ENCODE data around the gene GAS5. TPM values are rescaled to one million over a fixed set of nuclear protein-coding genes. Genes with fewer than 3 reads are reported as not detected.
"Not testable (repeated sequence)": the region's sequence is repeated elsewhere in the genome, so short reads cannot be mapped to it uniquely, and the experiment has no call there.

Gene GAS5
- total and polyA plus RNA-seq, 2 of the 8 experiments (the other 6 are each of a cell fraction or from before 2014, with no cell fraction given), result 799 to 1,238 TPM

GRCh38 chr1:173859547-173859946 lies 8.2 kb downstream of the GAS5 start:
- not testable (repeated sequence) for H3K56ac ChIP-seq (replicated peaks; ENCODE audit: insufficient read length, low read depth, low read length); H3K4me1 ChIP-seq (replicated peaks in 1 of 4; ENCODE audit: control insufficient read depth in 3 of 4, insufficient read depth in 4 of 4, low read length in 3 of 4); H3K79me1 ChIP-seq (ENCODE audit: low read depth, low read length); H3K9me3 ChIP-seq (ENCODE audit: insufficient read depth in 2 of 2, low read depth in 1 of 2, low read length in 1 of 2); H4K91ac ChIP-seq (replicated peaks; ENCODE audit: insufficient read length, low read length); H3K18ac ChIP-seq (ENCODE audit: extremely low read depth, low read length); H2BK15ac ChIP-seq (ENCODE audit: low read length); H3K79me2 ChIP-seq (ENCODE audit: control insufficient read depth in 1 of 2, insufficient read depth in 2 of 2, low read length in 2 of 2); H3K14ac ChIP-seq (ENCODE audit: insufficient read length); H3K4me2 ChIP-seq (ENCODE audit: insufficient read depth in 1 of 2, low read depth in 2 of 2, low read length in 2 of 2); H2BK5ac ChIP-seq (ENCODE audit: low read depth, low read length); H3K27ac ChIP-seq (ENCODE audit: low read depth, low read length); H3K9ac ChIP-seq (replicated peaks in 1 of 4; ENCODE audit: extremely low read depth in 1 of 4, low read depth in 3 of 4, low read length in 3 of 4); H3K23me2 ChIP-seq (ENCODE audit: low read depth, low read length); H2BK12ac ChIP-seq (ENCODE audit: low read depth, low read length); H4K5ac ChIP-seq (ENCODE audit: insufficient read length, low read depth, low read length); H4K20me1 ChIP-seq (replicated peaks in 1 of 2; ENCODE audit: control insufficient read depth in 1 of 2, insufficient read depth in 2 of 2, low read length in 2 of 2); H4K8ac ChIP-seq (ENCODE audit: extremely low read depth, insufficient read depth, low read length); H2AK5ac ChIP-seq (ENCODE audit: low read depth, low read length); H3K23ac ChIP-seq (ENCODE audit: insufficient read length); H3K27me3 ChIP-seq (replicated peaks in 1 of 4; ENCODE audit: control insufficient read depth in 3 of 4, extremely low read depth in 1 of 4, insufficient read depth in 3 of 4, low read length in 3 of 4); H3K4me3 ChIP-seq (ENCODE audit: extremely low read depth in 1 of 4, insufficient read depth in 2 of 4, low read depth in 3 of 4, low read length in 4 of 4); H2BK20ac ChIP-seq (ENCODE audit: low read length); DNase-seq (ENCODE audit: low read depth in 1 of 2, low spot score in 2 of 2); H2BK120ac ChIP-seq (replicated peaks; ENCODE audit: low read depth, low read length); H3K4ac ChIP-seq (replicated peaks; ENCODE audit: insufficient read length, low read depth, low read length); H2AFZ ChIP-seq (ENCODE audit: low read length); FAIRE-seq
- WGBS, 2 experiments (ENCODE audit: extremely low coverage in 1 of 2, insufficient coverage in 1 of 2, insufficient read length in 1 of 2, insufficient replicate concordance in 2 of 2, low coverage in 1 of 2, low lambda C conversion rate in 2 of 2, missing lambda C conversion rate in 1 of 2), result 95% methylated on average over 5 of the region's 5 CpGs; no CpG with 5 or more reads in 1 of the 2 experiments
- TF ChIP-seq POLR2A (IDR thresholded peaks at IDR 0.05; ENCODE audit: control extremely low read depth in 1 of 2, low read depth in 2 of 2, low read length in 2 of 2), result peak in 1 of 2 experiments; percentile 24; a peak in 1 of 3 replicates
- peak; percentile 64; the same call in 1 of the 2 replicates for TF ChIP-seq POLR2AphosphoS5 (IDR thresholded peaks at IDR 0.05; ENCODE audit: low read depth, low read length)
- POLR2A ChIA-PET (ENCODE audit: partially characterized antibody), result interaction anchor here (0.8 to 13.3 kb wide), 9 partner anchors 9 to 391 kb away, joined by 3 to 475 read pairs (median 8); partner anchors contain the start of genes CENPL, DARS2 and ZBTB37
- CTCF ChIA-PET (ENCODE audit: partially characterized antibody), result interaction anchor here (0.9 kb wide), 1 partner anchor 47 kb away, joined by 6 read pairs; no protein-coding TSS in a partner anchor
- peaks cover 14 to 59% (median 38%) of the 10 kb centered on the region in 4 experiments for H3K36me3 ChIP-seq (ENCODE audit: control insufficient read depth in 2 of 4, insufficient read depth in 4 of 4, low read length in 3 of 4)
